Fibroblast of pulmonary artery (primary cell): Measurements from ENCODE around the gene SIGLEC9.

Experiments used
- DNase-seq: peaks from one replicate; pipeline ENCODE4 v3.0.0-alpha.2; 2010; ENCODE audit warnings: low read depth
- H3K4me3 ChIP-seq: replicated peaks from 2 replicates; pipeline ENCODE4 v1.5.1; 2011; ENCODE audit warnings: low read depth, mild to moderate bottlenecking, control low read depth, low read length, moderate library complexity
- CTCF ChIP-seq: IDR thresholded peaks from 2 replicates; pipeline ENCODE4 v1.5.1; 2011; ENCODE audit warnings: mild to moderate bottlenecking, control low read depth, low read length, inconsistent platforms; ENCODE audit errors: missing control alignments

The SIGLEC9 gene

GRCh38 chr19:51173681-51174080 lies 49.0 kb downstream of the SIGLEC9 start:
- no peak for TF ChIP-seq CTCF
- DNase-seq, result no peak

GRCh38 chr19:51179256-51179655 lies 54.5 kb downstream of the SIGLEC9 start:
- TF ChIP-seq CTCF, result no peak
- no peak for DNase-seq
- H3K4me3 ChIP-seq, result no peak overlapping the region

More at GRCh38 chr19:51173681-51174080, 49.0 kb downstream of the SIGLEC9 start:
- H3K4me3 ChIP-seq, result no peak overlapping the region
